GM10248 (cell line): Measurements from ENCODE around the gene NAP1L1.

Experiments used
- CTCF ChIA-PET: fragments of 300-600 bp; sonication (Branson Sonifier 250); formaldehyde crosslinking; extraction: SDS; loops from one replicate; lab custom pipeline; 2021; ENCODE audit warnings: antibody characterized with exemption; lab: Yijun Ruan, JAX
- POLR2A ChIA-PET: fragments of 350-650 bp; sonication (Branson Sonifier 250); formaldehyde crosslinking; extraction: SDS; loops from one replicate; lab custom pipeline; 2020; ENCODE audit warnings: antibody characterized with exemption; lab: Yijun Ruan, JAX
- DNase-seq: peaks from one replicate; pipeline ENCODE4 v3.0.0; 2012; ENCODE audit errors: extremely low spot score
- CTCF ChIP-seq: IDR thresholded peaks from 2 replicates; pipeline ENCODE4 v1.5.1; 2012; ENCODE audit warnings: mild to moderate bottlenecking, low read depth; ENCODE audit errors: extremely low read depth, missing control alignments, control extremely low read depth

NAP1L1 gene

GRCh38 chr12:76117751-76118150 is 33.3 kb upstream of the NAP1L1 start:
- DNase-seq, result no peak
- POLR2A ChIA-PET, result no interaction called here
- TF ChIP-seq CTCF, result no peak
- CTCF ChIA-PET, result interaction anchor here (1.1 kb wide), 1 partner anchor 27 kb away, joined by 4 read pairs; no protein-coding TSS in a partner anchor

- CTCF ChIA-PET, result interaction anchor here (1.1 kb wide), 1 partner anchor 27 kb away, joined by 4 read pairs; no protein-coding TSS in a partner anchor
- POLR2A ChIA-PET, result no interaction called here
- no peak for TF ChIP-seq CTCF
- no peak for DNase-seq
Measured at GRCh38 chr12:76117067-76117691, 32.7 kb upstream of the NAP1L1 start.

GRCh38 chr12:76113800-76114757 is 29.6 kb upstream of the NAP1L1 start:
- no peak for DNase-seq
- no peak for TF ChIP-seq CTCF
- ChIA-PET CTCF (interaction anchor here (1.2 kb wide), 2 partner anchors 16 to 26 kb away, joined by 3 read pairs; no protein-coding TSS in a partner anchor), POLR2A (no interaction called here)

- ChIA-PET CTCF (interaction anchor here (1.3 to 1.7 kb wide), 2 partner anchors 9 to 47 kb away, joined by 3 to 4 read pairs; no protein-coding TSS in a partner anchor), POLR2A (interaction anchor here (0.6 kb wide), 1 partner anchor 27 kb away, joined by 6 read pairs; no protein-coding TSS in a partner anchor)
- DNase-seq, result no peak
- no peak for TF ChIP-seq CTCF
Measured at GRCh38 chr12:76111209-76111749, 26.8 kb upstream of the NAP1L1 start.

GRCh38 chr12:76109879-76110278 is 25.4 kb upstream of the NAP1L1 start:
- POLR2A ChIA-PET, result no interaction called here
- CTCF ChIA-PET, result interaction anchor here (0.8 to 1.7 kb wide), 5 partner anchors 8 to 307 kb away, joined by 3 to 4 read pairs (median 3); no protein-coding TSS in a partner anchor
- TF ChIP-seq CTCF, result no peak
- no peak for DNase-seq

- DNase-seq, result no peak
- no peak for TF ChIP-seq CTCF
- ChIA-PET POLR2A (no interaction called here), CTCF (interaction anchor here (1.4 to 1.7 kb wide), 2 partner anchors 11 to 20 kb away, joined by 3 to 4 read pairs; no protein-coding TSS in a partner anchor)
Measured at GRCh38 chr12:76108356-76108755, 23.9 kb upstream of the NAP1L1 start.
